Kidney epithelial cell (primary cell): ENCODE results near the gene OR13C3. TPM values are rescaled to one million over a fixed set of nuclear protein-coding genes. Genes with fewer than 3 reads are reported as not detected.

Experiments used
- DNase-seq: peaks from one replicate; pipeline ENCODE4 v3.0.0-alpha.2; 2010; ENCODE audit warnings: low read depth
- H3K27me3 ChIP-seq: 2 replicates; pipeline ENCODE4 v1.6.0; 2011; ENCODE audit warnings: low read length; ENCODE audit not compliant: control insufficient read depth, insufficient read depth
- H3K36me3 ChIP-seq: 2 replicates; pipeline ENCODE4 v1.5.1; 2011; ENCODE audit warnings: low read length; ENCODE audit not compliant: control insufficient read depth, insufficient read depth
- H3K4me3 ChIP-seq: 2 replicates; pipeline ENCODE4 v1.5.1; 2011; ENCODE audit warnings: low read depth, mild to moderate bottlenecking, control low read depth, low read length
- CTCF ChIP-seq: IDR thresholded peaks from 2 replicates; pipeline ENCODE4 v1.5.1; 2011; ENCODE audit warnings: mild to moderate bottlenecking, moderate library complexity, low read length, control low read depth, inconsistent platforms; ENCODE audit not compliant: insufficient read depth, poor library complexity, severe bottlenecking
- total RNA-seq: library from RNA; depleted of rRNA; stranded (reverse); fragments of >200 nt; gene quantifications from 2 replicates; pipeline ENCODE4 v1.2.3, GENCODE V29; 2015

OR13C3 gene
- total RNA-seq, 1 donor from 2014 or later: not detected

GRCh38 chr9:104564358-104564757, 27.7 kb upstream of the OR13C3 start:
- no peak for DNase-seq
- no peak for TF ChIP-seq CTCF
- no peaks in the 10 kb centered on the region for H3K36me3 ChIP-seq

GRCh38 chr9:104556830-104557634, 20.4 kb upstream of the OR13C3 start:
- no peak for DNase-seq
- Histone ChIP-seq H3K4me3 (no peak overlapping the region), H3K36me3 (no peaks in the 10 kb centered on the region), H3K27me3 (no peaks in the 10 kb centered on the region)
- no peak for TF ChIP-seq CTCF

More at GRCh38 chr9:104564358-104564757, 27.7 kb upstream of the OR13C3 start:
- no peaks in the 10 kb centered on the region for H3K27me3 ChIP-seq
- no peak overlapping the region for H3K4me3 ChIP-seq

GRCh38 chr9:104555521-104555920, 18.9 kb upstream of the OR13C3 start:
- no peaks in the 10 kb centered on the region for H3K27me3 ChIP-seq
- no peaks in the 10 kb centered on the region for H3K36me3 ChIP-seq
- H3K4me3 ChIP-seq: no peak overlapping the region
- TF ChIP-seq CTCF: no peak
- no peak for DNase-seq

GRCh38 chr9:104553261-104553660, 16.6 kb upstream of the OR13C3 start:
- no peak for DNase-seq
- H3K4me3 ChIP-seq: no peak overlapping the region
- TF ChIP-seq CTCF: no peak
- no peaks in the 10 kb centered on the region for H3K36me3 ChIP-seq
- H3K27me3 ChIP-seq: no peaks in the 10 kb centered on the region

GRCh38 chr9:104544644-104545043, 8.0 kb upstream of the OR13C3 start:
- Histone ChIP-seq H3K36me3 (no peaks in the 10 kb centered on the region), H3K4me3 (no peak overlapping the region), H3K27me3 (no peaks in the 10 kb centered on the region)
- no peak for DNase-seq
- no peak for TF ChIP-seq CTCF

GRCh38 chr9:104539275-104539674, 2.6 kb upstream of the OR13C3 start:
- no peak for TF ChIP-seq CTCF
- Histone ChIP-seq H3K27me3 (no peaks in the 10 kb centered on the region), H3K4me3 (no peak overlapping the region), H3K36me3 (no peaks in the 10 kb centered on the region)
- no peak for DNase-seq
